CD14-positive monocyte (primary cell): ENCODE results near the gene CIAO2A. TPM values are rescaled to one million over a fixed set of nuclear protein-coding genes. Genes with fewer than 3 reads are reported as not detected.

Source experiments
- DNase-seq, 3 donors: peaks; one replicate each; pipeline ENCODE4 v3.0.0-alpha.2; 2011 to 2022
- H2AFZ ChIP-seq: 2 replicates; pipeline ENCODE4 v1.6.0; 2012; ENCODE audit warnings: mild to moderate bottlenecking, low read depth, low read length, inconsistent platforms; ENCODE audit not compliant: insufficient read depth, poor library complexity, severe bottlenecking
- H3K27ac ChIP-seq, 2 donors: 1 replicate in 1 of 2; 2 replicates in 1 of 2; pipeline ENCODE4 v1.5.1; 2012 to 2013; ENCODE audit warnings: low read length in 2 of 2, control low read depth in 1 of 2, inconsistent platforms in 1 of 2, low read depth in 1 of 2, mild to moderate bottlenecking in 1 of 2
- H3K27me3 ChIP-seq, 2 donors: one replicate each; pipeline versions ENCODE4 v1.6.0 to v1.6.1; 2011 to 2013; ENCODE audit warnings: low read length in 2 of 2; ENCODE audit not compliant: control insufficient read depth in 2 of 2, insufficient read depth in 2 of 2
- H3K36me3 ChIP-seq, 2 donors: replicated peaks in 1 of 2; 1 replicate in 1 of 2; 2 replicates in 1 of 2; pipeline versions ENCODE4 v1.5.1 to v1.6.1; 2012 to 2013; ENCODE audit warnings: low read length in 2 of 2, control low read depth in 1 of 2, inconsistent platforms in 1 of 2, mild to moderate bottlenecking in 1 of 2; ENCODE audit not compliant: insufficient read depth in 2 of 2, control insufficient read depth in 1 of 2
- H3K4me1 ChIP-seq, 2 donors: 1 replicate in 1 of 2; 2 replicates in 1 of 2; pipeline versions ENCODE4 v1.5.1 to v1.6.1; 2012 to 2013; ENCODE audit warnings: low read length in 2 of 2, control low read depth in 1 of 2, inconsistent platforms in 1 of 2, mild to moderate bottlenecking in 1 of 2, moderate library complexity in 1 of 2; ENCODE audit not compliant: insufficient read depth in 2 of 2, control insufficient read depth in 1 of 2
- H3K4me2 ChIP-seq: replicated peaks from 2 replicates; pipeline ENCODE3; 2012; ENCODE audit warnings: low read length, moderate library complexity, mild to moderate bottlenecking; ENCODE audit not compliant: poor library complexity, severe bottlenecking; ENCODE audit errors: extremely low read depth
- H3K4me3 ChIP-seq, 3 experiments: fragments of 200-600 bp in 1 of 3; sonication (generic) in 1 of 3; replicated peaks in 1 of 3; 1 replicate in 2 of 3; 2 replicates in 1 of 3; pipeline ENCODE4 v1.5.1; 2011 to 2013; ENCODE audit warnings: low read length in 3 of 3, mild to moderate bottlenecking in 3 of 3, control low read depth in 2 of 3, low read depth in 2 of 3, inconsistent platforms in 1 of 3, moderate library complexity in 1 of 3
- H3K79me2 ChIP-seq: 2 replicates; pipeline ENCODE4 v1.6.0; 2012; ENCODE audit warnings: mild to moderate bottlenecking, control low read depth, inconsistent platforms, low read length, moderate library complexity; ENCODE audit not compliant: insufficient read depth
- H3K9ac ChIP-seq: 2 replicates; pipeline ENCODE4 v1.6.0; 2017; ENCODE audit warnings: low read length, mild to moderate bottlenecking; ENCODE audit not compliant: insufficient read depth, poor library complexity, severe bottlenecking
- H3K9me3 ChIP-seq, 2 donors: replicated peaks in 1 of 2; 1 replicate in 1 of 2; 2 replicates in 1 of 2; pipeline versions ENCODE4 v1.5.1 to v1.6.1; 2012 to 2013; ENCODE audit warnings: low read length in 2 of 2, control low read depth in 1 of 2; ENCODE audit not compliant: control insufficient read depth in 1 of 2, insufficient read depth in 1 of 2
- H4K20me1 ChIP-seq: 2 replicates; pipeline ENCODE4 v1.6.0; 2012; ENCODE audit warnings: mild to moderate bottlenecking, low read length, control low read depth, moderate library complexity; ENCODE audit not compliant: insufficient read depth
- H3K27ac Mint-ChIP-seq, 7 donors: one replicate each; pipeline ENCODE4 v1.8.0; 2020; ENCODE audit warnings: mild to moderate bottlenecking in 7 of 7, mixed read lengths in 7 of 7, moderate library complexity in 6 of 7, inconsistent platforms in 2 of 7
- H3K27me3 Mint-ChIP-seq, 3 donors: one replicate each; pipeline ENCODE4 v1.8.0; 2021 to 2022; ENCODE audit warnings: low read depth in 3 of 3, mild to moderate bottlenecking in 3 of 3, mixed read lengths in 3 of 3, moderate library complexity in 3 of 3, inconsistent platforms in 1 of 3
- H3K36me3 Mint-ChIP-seq, 2 donors: one replicate each; pipeline ENCODE4 v1.8.0; 2020; ENCODE audit warnings: mixed read lengths in 2 of 2, inconsistent platforms in 1 of 2, mild to moderate bottlenecking in 1 of 2
- H3K4me1 Mint-ChIP-seq: one replicate; pipeline ENCODE4 v1.8.0; 2020; ENCODE audit warnings: mild to moderate bottlenecking, mixed read lengths
- H3K4me3 Mint-ChIP-seq, 2 donors: one replicate each; pipeline ENCODE4 v1.8.0; 2020; ENCODE audit warnings: mild to moderate bottlenecking in 2 of 2, mixed read lengths in 2 of 2, moderate library complexity in 1 of 2
- H3K9me3 Mint-ChIP-seq, 7 donors: one replicate each; pipeline ENCODE4 v1.8.0; 2020 to 2022; ENCODE audit warnings: mixed read lengths in 7 of 7, mild to moderate bottlenecking in 6 of 7, moderate library complexity in 6 of 7, inconsistent platforms in 2 of 7
- CTCF ChIP-seq: fragments of 200-600 bp; IDR thresholded peaks from one replicate; pipeline ENCODE4 v1.8.0; 2022; ENCODE audit warnings: antibody characterized with exemption, mild to moderate bottlenecking
- WGBS: methylation state at CpG from one replicate; pipeline ENCODE4 v1.1.5; 2013; ENCODE audit warnings: missing lambda C conversion rate; ENCODE audit not compliant: insufficient coverage; 5-methylcytosine and 5-hydroxymethylcytosine counted together
- intact Hi-C, 2 donors: fragments of 100-400 bp; cut with micrococcal nuclease; formaldehyde crosslinking; loops; one replicate each; pipeline versions ENCODE4 v1.15.0 to v1.15.1; 2023
- polyA plus RNA-seq, 3 donors: library from polyadenylated mRNA; depleted of rRNA in 1 of 3; unstranded in 2 of 3; stranded (reverse) in 1 of 3; fragments of 300-500 nt in 2 of 3; fragments of >200 nt in 1 of 3; fragmentation: Illumina TruSeq in 2 of 3; gene quantifications; 1 replicate in 2 of 3; 2 replicates in 1 of 3; pipeline ENCODE4 v1.2.3, GENCODE V29; 2012 to 2021

Gene CIAO2A
- polyA plus RNA-seq, 3 donors = 98.2 to 265 (median 261) TPM

- H3K27me3 Mint-ChIP-seq = peaks cover 0 to 4% (median 0%) of the 10 kb centered on the region in 3 donors
- no peak overlapping the region for H3K27ac Mint-ChIP-seq
- H3K36me3 ChIP-seq = peaks cover 75 to 81% of the 10 kb centered on the region in 2 donors
- no peaks in the 10 kb centered on the region for H3K27me3 ChIP-seq
- peaks cover 82 to 88% of the 10 kb centered on the region in 2 donors for H3K36me3 Mint-ChIP-seq
- H3K79me2 ChIP-seq = no peaks in the 10 kb centered on the region
- intact Hi-C loops = no loop called here
- H3K9me3 Mint-ChIP-seq = peaks cover 0 to 2% (median 0%) of the 10 kb centered on the region in 7 donors
- no peak overlapping the region for H3K4me3 ChIP-seq
- H3K4me3 Mint-ChIP-seq = no peak overlapping the region
- H3K9me3 ChIP-seq = no peaks in the 10 kb centered on the region
- peaks cover 0 to 4% of the 10 kb centered on the region in 2 donors for H3K4me1 ChIP-seq
- H3K4me2 ChIP-seq = no peak overlapping the region
- H3K27ac ChIP-seq = no peak overlapping the region
- 61% methylated on average over 6 of the region's 8 CpGs for whole genome bisulfite sequencing
- no peaks in the 10 kb centered on the region for H3K4me1 Mint-ChIP-seq
- H3K9ac ChIP-seq = no peak overlapping the region
- no peak for TF ChIP-seq CTCF
- DNase-seq = no peak
- H2AFZ ChIP-seq = no peak overlapping the region
- H4K20me1 ChIP-seq = peaks cover 74% of the 10 kb centered on the region
Measured at GRCh38 chr15:64137226-64137833, 43.7 kb upstream of the CIAO2A start.

- intact Hi-C loops = no loop called here
- DNase-seq = no peak
- H3K9me3 ChIP-seq = no peaks in the 10 kb centered on the region
- H3K27ac ChIP-seq = no peak overlapping the region
- Mint-ChIP-seq H3K27me3 (peaks cover 0 to 4% (median 0%) of the 10 kb centered on the region in 3 donors), H3K4me3 (no peak overlapping the region), H3K4me1 (no peaks in the 10 kb centered on the region), H3K9me3 (peaks cover 0 to 2% (median 0%) of the 10 kb centered on the region in 7 donors), H3K27ac (no peak overlapping the region), H3K36me3 (peaks cover 83 to 88% of the 10 kb centered on the region in 2 donors)
- WGBS = 95% methylated on average over 2 of the region's 7 CpGs
- no peak overlapping the region for H3K4me2 ChIP-seq
- peaks cover 76 to 81% of the 10 kb centered on the region in 2 donors for H3K36me3 ChIP-seq
- H3K4me1 ChIP-seq = peaks cover 0 to 4% of the 10 kb centered on the region in 2 donors
- H3K79me2 ChIP-seq = no peaks in the 10 kb centered on the region
- H3K9ac ChIP-seq = no peak overlapping the region
- no peak for TF ChIP-seq CTCF
- H3K27me3 ChIP-seq = no peaks in the 10 kb centered on the region
- H2AFZ ChIP-seq = no peak overlapping the region
- H3K4me3 ChIP-seq = no peak overlapping the region
- H4K20me1 ChIP-seq = peaks cover 74% of the 10 kb centered on the region
Measured at GRCh38 chr15:64136347-64136746, 42.7 kb upstream of the CIAO2A start.
